HL-60 (cell line): ENCODE data around the gene KRT2.

ENCODE experiments used
- DNase-seq, 2 experiments: peaks; one replicate each; pipeline ENCODE4 v3.0.0-alpha.2; 2010 to 2020; ENCODE audit warnings: low read depth in 1 of 2, low spot score in 1 of 2
- H3K27ac ChIP-seq: fragments of 250-450 bp; sonication (Bioruptor Pico); replicated peaks from 2 replicates; pipeline ENCODE4 v1.5.1; 2020; ENCODE audit warnings: mild to moderate bottlenecking, moderate library complexity
- H3K27me3 ChIP-seq: fragments of 250-450 bp; sonication (Bioruptor Pico); 2 replicates; pipeline ENCODE4 v1.5.1; 2021; ENCODE audit warnings: mild to moderate bottlenecking, moderate library complexity; ENCODE audit not compliant: insufficient read depth, poor library complexity, severe bottlenecking
- H3K4me3 ChIP-seq: replicated peaks from 2 replicates; pipeline ENCODE4 v1.5.1; 2011; ENCODE audit warnings: mild to moderate bottlenecking, control low read depth, low read length; ENCODE audit not compliant: insufficient read depth
- GABPA ChIP-seq: IDR thresholded peaks from 2 replicates; pipeline ENCODE4 v1.6.1; 2012; ENCODE audit warnings: low read depth
- POLR2AphosphoS5 ChIP-seq: IDR thresholded peaks from 2 replicates; pipeline ENCODE4 v1.6.1; 2012; ENCODE audit warnings: low read depth
- SPI1 ChIP-seq: IDR thresholded peaks from 2 replicates; pipeline ENCODE4 v1.6.1; 2012; ENCODE audit warnings: low read depth, mild to moderate bottlenecking, borderline replicate concordance
- TF ChIP-seq, protein P1 (sequence below): IDR thresholded peaks from 2 replicates; pipeline ENCODE4 v1.6.1; 2012; ENCODE audit warnings: low read depth; ENCODE audit not compliant: insufficient replicate concordance
- TF ChIP-seq, protein P2 (sequence below): IDR thresholded peaks from one replicate; pipeline ENCODE4 v1.5.1; 2011; ENCODE audit warnings: low read length, control low read depth, inconsistent platforms; ENCODE audit not compliant: insufficient read depth

KRT2 gene

DNA sequence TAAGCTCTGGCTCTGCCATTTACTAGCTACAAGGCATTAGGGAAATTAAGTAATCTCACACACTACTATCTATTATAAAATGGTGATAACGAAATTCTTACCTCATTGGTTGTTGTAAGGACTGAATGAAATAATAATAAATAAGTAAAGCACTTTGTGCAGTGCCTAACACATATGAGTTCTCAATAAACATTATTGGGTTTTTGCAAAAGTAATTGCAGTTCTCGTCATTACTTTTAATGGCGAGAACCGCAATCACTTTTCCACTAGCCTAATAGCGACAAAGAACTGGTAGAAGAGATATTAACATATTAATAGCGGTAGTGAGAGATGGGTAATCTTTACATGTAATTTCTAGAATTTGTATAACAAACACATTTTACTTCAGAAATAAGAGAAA lies 42.1 kb upstream of the KRT2 start:
- no peak for DNase-seq
- Histone ChIP-seq H3K27me3 (peaks cover 20% of the 10 kb centered on the region), H3K4me3 (no peak overlapping the region), H3K27ac (no peak overlapping the region)
- no peak for TF ChIP-seq SPI1
- TF ChIP-seq, protein P1, sequence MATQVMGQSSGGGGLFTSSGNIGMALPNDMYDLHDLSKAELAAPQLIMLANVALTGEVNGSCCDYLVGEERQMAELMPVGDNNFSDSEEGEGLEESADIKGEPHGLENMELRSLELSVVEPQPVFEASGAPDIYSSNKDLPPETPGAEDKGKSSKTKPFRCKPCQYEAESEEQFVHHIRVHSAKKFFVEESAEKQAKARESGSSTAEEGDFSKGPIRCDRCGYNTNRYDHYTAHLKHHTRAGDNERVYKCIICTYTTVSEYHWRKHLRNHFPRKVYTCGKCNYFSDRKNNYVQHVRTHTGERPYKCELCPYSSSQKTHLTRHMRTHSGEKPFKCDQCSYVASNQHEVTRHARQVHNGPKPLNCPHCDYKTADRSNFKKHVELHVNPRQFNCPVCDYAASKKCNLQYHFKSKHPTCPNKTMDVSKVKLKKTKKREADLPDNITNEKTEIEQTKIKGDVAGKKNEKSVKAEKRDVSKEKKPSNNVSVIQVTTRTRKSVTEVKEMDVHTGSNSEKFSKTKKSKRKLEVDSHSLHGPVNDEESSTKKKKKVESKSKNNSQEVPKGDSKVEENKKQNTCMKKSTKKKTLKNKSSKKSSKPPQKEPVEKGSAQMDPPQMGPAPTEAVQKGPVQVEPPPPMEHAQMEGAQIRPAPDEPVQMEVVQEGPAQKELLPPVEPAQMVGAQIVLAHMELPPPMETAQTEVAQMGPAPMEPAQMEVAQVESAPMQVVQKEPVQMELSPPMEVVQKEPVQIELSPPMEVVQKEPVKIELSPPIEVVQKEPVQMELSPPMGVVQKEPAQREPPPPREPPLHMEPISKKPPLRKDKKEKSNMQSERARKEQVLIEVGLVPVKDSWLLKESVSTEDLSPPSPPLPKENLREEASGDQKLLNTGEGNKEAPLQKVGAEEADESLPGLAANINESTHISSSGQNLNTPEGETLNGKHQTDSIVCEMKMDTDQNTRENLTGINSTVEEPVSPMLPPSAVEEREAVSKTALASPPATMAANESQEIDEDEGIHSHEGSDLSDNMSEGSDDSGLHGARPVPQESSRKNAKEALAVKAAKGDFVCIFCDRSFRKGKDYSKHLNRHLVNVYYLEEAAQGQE: no peak
- TF ChIP-seq, protein P2, sequence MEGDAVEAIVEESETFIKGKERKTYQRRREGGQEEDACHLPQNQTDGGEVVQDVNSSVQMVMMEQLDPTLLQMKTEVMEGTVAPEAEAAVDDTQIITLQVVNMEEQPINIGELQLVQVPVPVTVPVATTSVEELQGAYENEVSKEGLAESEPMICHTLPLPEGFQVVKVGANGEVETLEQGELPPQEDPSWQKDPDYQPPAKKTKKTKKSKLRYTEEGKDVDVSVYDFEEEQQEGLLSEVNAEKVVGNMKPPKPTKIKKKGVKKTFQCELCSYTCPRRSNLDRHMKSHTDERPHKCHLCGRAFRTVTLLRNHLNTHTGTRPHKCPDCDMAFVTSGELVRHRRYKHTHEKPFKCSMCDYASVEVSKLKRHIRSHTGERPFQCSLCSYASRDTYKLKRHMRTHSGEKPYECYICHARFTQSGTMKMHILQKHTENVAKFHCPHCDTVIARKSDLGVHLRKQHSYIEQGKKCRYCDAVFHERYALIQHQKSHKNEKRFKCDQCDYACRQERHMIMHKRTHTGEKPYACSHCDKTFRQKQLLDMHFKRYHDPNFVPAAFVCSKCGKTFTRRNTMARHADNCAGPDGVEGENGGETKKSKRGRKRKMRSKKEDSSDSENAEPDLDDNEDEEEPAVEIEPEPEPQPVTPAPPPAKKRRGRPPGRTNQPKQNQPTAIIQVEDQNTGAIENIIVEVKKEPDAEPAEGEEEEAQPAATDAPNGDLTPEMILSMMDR: no peak

DNA sequence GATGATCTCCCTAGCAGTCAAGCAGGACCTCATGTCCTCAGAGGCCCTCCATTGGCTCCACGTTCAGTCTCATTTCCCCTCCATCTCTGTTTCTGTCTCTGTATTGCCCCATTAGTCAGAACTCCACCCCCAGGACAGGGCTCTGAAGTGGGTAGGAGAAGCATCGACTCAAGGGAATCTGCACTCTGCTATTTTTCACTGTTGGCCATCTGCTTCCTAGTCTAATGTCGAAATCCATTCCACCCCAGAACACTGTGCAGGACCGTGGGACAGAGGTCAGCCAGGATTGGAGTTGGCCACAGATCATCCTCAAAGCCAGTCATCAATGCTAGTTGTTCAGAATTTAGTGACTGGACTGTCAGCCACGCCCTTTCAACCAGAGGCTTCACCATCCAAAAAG lies 41.2 kb upstream of the KRT2 start:
- Histone ChIP-seq H3K27me3 (peaks cover 20% of the 10 kb centered on the region), H3K4me3 (no peak overlapping the region), H3K27ac (no peak overlapping the region)
- TF ChIP-seq SPI1 (no peak), GABPA (no peak)
- no peak for DNase-seq

DNA sequence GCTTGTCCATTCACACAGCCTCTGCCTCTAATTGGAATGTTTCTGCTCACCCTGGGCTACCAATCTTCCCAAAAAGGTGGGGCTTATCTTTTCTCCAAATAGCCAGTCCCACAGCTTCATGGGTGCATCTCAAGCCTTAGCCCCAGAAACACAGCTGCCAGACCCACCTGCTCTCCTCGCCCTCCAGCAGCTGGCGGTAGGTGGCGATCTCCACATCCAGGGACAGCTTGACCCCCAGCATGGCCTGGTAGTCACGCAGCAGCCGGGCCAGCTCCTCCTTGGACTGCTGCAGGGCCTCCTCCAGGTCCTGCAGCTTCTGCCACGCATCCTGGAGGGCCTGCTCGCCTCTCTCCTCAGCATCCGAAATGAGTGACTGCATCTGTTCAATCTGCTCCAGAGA lies 40.2 kb upstream of the KRT2 start:
- H3K4me3 ChIP-seq: no peak overlapping the region
- H3K27me3 ChIP-seq: peaks cover 22% of the 10 kb centered on the region
- no peak overlapping the region for H3K27ac ChIP-seq
- no peak for DNase-seq
- TF ChIP-seq, protein P2: no peak
- TF ChIP-seq POLR2AphosphoS5: no peak
- no peak for TF ChIP-seq SPI1
- no peak for TF ChIP-seq GABPA
- TF ChIP-seq, protein P1: no peak

DNA sequence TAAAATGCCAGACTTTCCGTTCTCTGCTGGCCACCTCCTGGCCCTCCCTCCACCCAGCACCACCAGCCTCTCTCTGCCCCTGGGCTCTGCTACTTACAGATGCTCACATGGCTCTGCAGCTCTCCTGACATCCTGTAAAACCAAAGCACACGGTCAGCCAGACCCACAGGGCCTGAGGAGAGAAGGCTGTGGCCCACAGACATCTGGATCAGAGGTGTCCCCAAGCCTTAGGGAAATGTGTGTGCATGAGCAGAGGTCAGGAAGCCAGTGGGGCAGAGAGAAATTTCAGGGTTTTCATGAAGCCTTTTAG lies 39.8 kb upstream of the KRT2 start:
- Histone ChIP-seq H3K27ac (no peak overlapping the region), H3K4me3 (no peak overlapping the region), H3K27me3 (peaks cover 22% of the 10 kb centered on the region)
- DNase-seq: no peak
- TF ChIP-seq, protein P2: no peak
- no peak for TF ChIP-seq SPI1
- TF ChIP-seq, protein P1: no peak
- TF ChIP-seq GABPA: no peak
- no peak for TF ChIP-seq POLR2AphosphoS5
